ENCODE measurements around the gene CLCA1.

CLCA1 gene, protein sequence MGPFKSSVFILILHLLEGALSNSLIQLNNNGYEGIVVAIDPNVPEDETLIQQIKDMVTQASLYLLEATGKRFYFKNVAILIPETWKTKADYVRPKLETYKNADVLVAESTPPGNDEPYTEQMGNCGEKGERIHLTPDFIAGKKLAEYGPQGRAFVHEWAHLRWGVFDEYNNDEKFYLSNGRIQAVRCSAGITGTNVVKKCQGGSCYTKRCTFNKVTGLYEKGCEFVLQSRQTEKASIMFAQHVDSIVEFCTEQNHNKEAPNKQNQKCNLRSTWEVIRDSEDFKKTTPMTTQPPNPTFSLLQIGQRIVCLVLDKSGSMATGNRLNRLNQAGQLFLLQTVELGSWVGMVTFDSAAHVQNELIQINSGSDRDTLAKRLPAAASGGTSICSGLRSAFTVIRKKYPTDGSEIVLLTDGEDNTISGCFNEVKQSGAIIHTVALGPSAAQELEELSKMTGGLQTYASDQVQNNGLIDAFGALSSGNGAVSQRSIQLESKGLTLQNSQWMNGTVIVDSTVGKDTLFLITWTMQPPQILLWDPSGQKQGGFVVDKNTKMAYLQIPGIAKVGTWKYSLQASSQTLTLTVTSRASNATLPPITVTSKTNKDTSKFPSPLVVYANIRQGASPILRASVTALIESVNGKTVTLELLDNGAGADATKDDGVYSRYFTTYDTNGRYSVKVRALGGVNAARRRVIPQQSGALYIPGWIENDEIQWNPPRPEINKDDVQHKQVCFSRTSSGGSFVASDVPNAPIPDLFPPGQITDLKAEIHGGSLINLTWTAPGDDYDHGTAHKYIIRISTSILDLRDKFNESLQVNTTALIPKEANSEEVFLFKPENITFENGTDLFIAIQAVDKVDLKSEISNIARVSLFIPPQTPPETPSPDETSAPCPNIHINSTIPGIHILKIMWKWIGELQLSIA

DNA sequence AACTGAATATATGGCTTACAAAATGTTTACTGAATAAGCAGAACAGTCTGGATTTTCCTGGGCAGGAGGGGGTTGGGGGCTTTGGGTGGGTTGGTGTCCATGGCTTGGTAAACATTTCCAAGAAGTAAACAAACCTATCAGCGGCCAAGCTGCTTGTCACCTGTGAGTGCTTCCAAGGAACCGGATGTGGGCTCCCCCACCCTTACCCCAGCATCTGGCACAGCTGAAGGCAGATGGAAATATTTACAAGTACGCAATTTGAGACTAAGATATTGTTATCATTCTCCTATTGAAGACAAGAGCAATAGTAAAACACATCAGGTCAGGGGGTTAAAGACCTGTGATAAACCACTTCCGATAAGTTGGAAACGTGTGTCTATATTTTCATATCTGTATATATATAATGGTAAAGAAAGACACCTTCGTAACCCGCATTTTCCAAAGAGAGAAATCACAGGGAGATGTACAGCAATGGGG is at the start of gene CLCA1:
CLCA1 (plus strand) TSS at position 427 of the 477 bp plus-strand sequence; CDS start at position 472, 45 bp downstream.
- FAIRE-seq: no peak

DNA sequence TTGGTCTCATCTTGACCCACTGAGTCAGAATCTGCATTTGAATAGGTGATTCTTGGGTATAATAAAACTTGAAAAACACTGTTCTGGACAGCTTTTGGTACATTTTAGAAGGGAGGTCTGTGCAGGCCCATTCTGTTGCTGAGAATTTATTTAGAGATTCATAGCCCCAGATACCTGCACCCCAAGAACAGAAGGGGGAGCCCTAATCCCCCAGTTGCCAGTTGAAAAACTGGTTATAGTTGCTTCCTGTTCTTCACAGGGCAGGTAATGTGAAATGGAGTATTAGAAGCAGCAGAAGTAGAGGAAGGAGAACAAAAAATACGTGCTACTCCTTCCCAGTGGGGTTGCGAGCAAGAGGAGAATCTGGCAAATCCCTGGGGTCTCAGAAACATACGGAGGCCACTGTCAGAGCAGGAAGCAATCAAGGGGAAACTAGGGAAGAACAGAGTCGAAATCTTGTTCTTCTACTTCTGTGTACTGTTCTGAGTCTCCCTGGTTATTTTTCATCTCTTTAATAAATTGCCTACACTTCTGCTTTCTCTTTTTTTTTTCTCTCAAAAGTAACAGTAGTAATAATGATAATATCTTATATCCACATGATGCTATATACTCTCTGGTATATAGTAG is 49.3 kb upstream of the CLCA1 start:
- no peak for FAIRE-seq

DNA sequence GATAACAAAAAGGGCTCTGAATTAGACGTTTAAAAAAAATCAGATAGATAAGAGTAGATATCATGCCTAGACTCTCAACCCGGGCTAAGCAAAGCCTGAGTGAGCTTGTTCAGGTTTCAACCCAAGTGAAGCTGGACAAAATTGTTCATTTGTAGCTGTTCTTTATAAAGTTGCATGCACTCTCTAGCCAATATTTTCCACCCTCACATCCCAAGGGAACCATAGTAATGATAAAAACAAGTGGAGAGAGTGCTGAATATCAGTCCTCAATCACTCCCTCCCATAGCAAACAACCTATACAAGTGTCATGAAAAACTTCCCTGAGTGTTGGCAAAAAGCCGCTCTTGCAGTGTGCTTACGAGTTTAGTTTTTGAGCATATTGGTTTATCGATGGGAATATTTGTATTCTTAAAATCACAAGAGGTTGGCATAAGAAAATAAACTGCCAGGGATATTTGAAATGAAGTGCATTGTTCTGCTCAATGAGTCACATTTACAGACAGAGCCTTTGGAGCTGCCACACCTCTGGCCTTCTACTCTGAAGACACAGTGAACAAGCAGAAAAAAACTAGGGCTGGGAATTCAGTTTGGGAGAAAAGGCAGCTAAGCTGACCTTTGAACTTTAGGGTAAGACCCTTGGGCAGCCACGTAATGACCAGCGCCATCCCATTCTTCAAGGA is 47.0 kb upstream of the CLCA1 start:
- FAIRE-seq: no peak

DNA sequence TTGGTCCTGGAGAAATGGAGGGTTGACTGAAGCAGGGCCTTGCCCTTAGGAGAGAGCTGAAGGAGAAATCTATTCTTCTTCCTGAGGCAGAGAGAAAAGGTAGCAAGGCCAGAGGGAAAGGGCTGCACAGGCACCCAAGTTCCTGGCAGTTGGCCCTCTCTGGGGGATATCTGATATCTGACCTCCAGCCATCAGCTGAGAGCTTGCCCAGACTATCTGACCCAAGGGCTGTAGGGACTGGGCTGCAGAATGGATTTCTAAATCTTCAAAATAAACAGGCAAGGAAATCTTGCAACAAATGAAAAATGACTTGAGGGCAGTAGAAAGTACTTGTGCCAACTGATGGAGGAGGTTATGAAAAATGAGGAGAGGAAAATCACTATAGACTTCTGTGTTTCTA is 45.3 kb upstream of the CLCA1 start:
- FAIRE-seq: no peak

DNA sequence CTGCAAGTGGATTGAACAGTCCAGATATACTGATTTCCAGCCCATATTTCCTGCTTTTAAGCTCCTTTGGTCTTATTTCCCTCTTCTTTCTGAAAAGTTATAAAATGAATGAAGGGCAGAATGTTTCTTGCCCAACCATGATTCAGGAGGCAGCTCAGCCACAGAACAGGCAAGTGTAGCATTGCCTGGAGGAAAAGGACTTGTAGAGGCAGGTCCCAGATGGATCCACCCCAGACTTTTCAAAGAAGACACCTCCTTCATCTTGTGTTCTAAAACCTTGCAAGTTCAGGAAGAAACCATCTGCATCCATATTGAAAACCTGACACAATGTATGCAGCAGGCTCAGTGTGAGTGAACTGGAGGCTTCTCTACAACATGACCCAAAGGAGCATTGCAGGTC is 44.9 kb upstream of the CLCA1 start, which contains the start of gene CLCA2:
CLCA2 (plus strand) TSS at position 299 of the 400 bp plus-strand sequence; CDS start at position 376, 77 bp downstream.
- FAIRE-seq: no peak

DNA sequence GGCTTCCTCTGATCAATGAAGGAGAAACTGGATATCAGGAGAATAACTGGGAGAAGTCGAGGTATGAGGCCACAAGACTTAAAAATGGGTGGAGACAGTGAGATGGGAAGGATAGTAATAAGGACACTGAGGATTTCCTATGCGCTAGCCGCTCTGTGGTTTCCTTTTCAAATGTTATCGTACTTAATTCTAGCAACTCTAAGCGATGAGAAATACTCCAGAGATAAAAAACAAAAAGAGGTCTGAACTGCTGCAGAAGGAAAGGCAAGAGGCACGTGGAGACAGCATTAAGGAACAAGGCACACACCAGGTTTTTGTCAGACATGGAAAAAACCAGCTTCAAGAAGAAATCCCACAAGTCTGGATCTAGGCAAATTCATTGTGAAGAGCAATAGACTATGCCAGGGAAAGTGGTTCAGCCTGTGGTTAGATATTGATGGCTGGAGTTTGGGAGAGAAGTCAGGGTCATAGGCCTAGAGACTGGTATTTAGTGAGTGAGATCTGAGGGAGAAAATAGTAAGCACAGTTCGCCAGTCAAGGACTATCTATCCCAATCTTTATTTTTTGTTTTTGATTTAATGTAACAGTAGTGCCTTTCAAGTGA is 39.5 kb upstream of the CLCA1 start:
- no peak for FAIRE-seq

DNA sequence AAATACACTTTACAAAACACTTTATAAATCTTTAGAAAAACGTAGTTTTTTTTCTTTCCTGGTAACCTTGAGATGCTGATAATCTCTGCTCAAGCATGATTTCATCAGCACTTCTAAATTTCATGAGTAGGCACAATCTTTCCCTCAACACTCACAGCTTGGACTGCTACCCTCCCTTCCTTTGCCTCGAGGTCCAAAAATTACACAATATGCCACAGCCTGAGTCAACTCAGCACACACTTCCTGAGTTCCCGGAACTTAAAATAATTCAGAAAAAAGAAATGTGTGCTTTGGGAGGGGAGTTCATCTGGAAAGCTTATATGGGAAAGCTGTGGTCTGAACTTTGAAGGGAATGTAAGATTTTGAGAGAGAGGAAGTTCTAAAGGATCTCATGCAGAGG is 38.9 kb upstream of the CLCA1 start:
- no peak for FAIRE-seq

DNA sequence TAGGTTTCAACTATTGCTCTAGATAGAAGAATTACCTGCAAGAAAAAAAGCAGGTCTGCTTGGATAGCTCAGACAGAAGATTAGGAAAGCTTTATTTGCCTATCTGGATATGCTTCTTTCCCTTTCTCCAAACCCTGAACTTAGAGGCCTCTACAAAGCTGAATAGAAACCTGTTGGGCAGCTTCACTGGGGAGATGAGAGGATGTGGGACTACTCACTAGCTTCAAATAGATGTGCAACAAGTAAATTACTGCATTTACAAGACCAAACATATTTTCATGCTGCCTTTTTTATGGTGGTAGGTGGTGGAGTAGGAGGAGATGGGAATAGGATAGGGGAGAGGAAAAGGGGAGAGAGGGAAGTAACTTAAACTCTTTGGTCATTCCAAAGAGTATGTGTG is 38.4 kb upstream of the CLCA1 start:
- no peak for FAIRE-seq

DNA sequence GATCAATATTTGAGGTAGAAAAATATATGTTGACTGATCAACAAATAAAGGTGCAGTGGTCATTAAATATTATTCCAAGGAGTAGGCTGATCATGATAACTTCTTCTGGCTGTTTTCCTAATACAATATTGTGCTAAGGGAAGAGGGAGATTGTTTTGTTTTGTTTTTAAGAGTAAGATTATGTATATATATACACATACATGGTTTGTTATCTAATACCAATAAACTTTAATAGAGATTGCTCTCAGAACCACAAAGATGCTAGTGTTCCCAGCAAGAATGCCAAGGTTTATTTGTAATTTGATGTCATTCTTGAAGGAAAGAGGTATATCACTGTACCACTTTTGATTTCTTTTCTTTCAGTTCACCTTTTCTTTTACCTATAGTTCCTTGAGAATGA is 34.7 kb upstream of the CLCA1 start:
- FAIRE-seq: no peak

DNA sequence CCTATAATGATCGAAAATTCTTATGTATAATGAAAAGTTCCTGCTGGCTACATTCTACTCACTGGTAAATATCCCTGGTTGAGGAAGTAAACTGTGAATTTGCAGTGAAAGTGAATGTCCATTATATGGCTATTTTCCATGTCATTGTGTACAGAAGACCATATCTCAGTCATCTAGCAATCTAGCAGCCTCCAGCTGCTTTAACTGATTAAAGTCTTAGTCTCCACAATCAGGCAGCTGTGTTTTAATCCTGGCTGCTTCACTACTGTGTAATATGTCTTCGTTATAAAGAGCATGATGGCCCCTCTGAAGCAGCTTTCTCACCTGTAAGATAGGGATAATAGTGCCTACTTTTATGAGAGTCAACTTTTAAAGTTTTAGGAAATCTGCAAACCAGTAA is 33.4 kb upstream of the CLCA1 start:
- FAIRE-seq: no peak

DNA sequence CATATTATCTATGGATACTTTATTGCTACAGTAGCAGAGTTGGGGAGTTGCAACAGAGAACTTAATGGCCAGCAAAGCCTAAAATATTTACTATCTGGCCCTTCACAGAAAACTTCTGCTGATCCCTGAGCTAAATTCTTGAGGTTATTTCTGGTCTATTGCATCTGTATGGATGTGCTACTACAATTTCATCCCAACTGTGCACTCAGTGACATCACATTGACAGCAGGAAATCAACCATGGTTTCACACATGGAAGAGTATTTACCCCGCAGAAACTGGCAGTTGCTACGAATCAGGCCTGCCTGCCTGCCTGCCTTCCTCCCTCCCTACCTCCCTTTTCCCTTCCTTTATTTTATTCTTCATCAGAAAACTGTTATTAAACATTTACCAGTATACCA is 32.7 kb upstream of the CLCA1 start:
- no peak for FAIRE-seq

DNA sequence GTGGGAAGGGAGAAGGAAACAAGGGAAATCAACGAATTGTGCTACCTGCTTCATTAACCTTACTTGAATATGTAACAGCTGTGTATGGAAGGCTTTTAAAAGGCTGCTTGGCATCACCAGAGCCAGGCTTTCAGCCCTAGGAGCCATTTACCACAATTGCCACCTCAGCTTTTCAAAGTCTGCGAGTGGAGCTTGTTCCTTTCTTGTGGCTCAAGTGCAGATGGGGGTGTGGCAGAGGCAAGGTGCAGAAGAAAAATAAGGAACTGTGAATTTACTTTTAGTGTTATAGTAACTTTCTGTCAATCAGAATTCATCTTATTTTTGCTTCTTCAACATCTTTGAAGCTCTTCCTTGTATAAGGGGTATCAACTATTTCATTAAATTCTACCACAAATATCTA is 27.1 kb upstream of the CLCA1 start:
- no peak for FAIRE-seq

DNA sequence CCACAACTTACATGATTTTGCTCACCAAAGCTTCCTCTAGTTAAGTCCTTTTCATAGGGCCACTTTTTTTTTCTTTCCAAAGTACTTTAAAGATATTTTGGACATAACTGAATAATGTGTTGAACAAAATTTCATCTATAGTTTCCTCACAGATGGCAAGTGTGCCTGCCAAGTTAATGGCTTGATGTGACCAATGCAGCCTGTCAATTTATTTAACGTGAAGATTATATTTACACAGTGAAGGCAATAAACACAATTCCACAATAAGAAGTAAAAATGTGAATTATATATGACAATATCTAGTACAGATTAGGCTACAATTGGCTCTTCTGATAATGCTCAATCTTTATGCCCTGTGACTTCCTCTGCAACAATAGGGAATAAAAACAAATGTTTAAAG is 26.7 kb upstream of the CLCA1 start:
- no peak for FAIRE-seq

DNA sequence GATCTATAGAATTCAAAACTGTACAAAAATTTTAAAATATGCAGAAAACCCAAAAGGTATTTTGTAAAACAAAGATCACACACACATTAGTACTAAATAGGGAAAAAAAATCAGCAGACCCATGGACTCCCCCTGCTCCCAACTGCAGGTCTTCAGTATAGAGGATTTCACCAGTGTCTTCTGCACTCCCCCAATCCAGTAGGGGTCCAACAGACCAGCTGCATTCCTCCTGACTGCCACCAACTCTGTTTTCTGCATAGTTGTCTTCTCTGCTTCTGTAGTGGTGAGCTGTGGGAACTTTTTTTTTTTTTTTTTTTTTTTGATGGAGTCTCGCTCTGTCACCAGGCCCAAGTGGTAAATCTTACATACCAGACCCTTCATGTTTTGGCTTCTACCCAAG is 22.8 kb upstream of the CLCA1 start:
- FAIRE-seq: no peak

DNA sequence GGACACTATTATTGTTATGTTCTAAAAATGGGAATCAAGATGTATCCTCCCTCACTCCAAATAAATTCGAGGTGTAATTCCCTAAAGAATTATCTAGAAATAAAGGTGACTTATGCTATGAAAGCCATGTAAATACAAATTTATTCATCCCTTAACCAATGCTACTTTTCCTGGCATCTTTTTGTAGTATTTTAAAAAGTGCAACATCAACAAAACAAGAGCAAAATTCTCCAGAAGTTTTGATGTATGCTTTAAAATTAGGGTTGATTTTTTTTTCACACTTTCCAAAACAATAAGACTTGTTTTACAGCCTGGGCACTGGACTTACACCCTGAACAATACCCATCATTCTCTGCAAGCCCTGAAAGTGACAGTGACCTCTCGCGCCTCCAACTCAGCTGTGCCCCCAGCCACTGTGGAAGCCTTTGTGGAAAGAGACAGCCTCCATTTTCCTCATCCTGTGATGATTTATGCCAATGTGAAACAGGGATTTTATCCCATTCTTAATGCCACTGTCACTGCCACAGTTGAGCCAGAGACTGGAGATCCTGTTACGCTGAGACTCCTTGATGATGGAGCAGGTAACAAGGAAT is 21.4 kb upstream of the CLCA1 start:
- no peak for FAIRE-seq

DNA sequence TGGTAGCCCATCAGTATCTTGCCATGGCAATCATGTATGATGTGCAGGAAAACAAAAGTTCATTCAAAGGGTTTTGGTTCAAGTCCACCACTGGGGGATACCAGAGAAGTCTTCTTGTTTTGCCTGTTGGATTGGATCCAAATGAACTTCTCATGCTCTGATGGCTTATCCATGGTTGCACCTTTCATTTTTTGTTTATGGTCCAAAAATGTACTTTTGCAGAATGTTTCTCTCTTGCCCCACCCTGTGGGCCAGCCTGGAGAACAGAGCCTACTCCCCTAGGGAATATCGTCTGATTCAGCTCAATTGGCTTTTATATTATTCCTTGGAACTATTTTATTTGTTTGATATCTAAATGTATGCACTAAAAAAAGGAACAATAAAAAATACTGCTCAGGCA is 20.1 kb upstream of the CLCA1 start:
- FAIRE-seq: no peak

DNA sequence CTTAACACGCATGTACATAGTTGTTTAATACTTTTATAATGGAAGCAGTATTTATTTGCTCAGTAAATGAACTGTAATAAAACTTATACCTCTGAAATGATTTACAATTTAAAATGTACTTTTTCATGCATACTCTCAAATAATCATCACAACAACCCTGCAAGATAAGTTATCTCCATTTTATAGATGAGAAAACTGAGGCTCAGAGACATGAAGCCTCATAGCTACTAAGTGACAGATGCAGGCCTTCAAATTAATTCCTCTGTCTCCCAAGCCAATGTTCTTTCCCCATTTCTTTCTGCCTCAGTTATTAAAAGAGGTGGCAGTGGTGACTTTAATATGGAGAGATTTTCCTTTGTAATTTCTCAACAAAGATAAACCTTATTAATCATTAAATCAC is 19.6 kb upstream of the CLCA1 start:
- no peak for FAIRE-seq

DNA sequence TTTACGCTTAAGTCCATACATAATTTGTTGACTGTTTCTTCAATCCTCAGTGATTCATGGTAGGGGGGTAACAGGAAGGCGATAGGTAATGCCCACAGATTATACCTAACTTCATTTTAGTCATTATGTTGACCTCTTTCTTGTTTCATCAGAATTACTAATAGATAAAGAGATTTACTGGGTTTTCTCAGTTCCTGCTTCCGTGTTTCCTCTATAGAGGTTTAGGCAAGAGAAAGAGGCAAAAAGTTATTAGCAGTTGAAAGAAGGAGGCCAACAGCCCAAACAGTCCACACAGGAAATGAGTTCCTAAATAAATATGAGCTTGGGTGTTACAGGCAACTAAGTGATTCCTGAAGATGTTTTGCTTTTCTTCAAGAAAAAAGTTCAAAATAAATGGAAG is 17.9 kb upstream of the CLCA1 start:
- no peak for FAIRE-seq

DNA sequence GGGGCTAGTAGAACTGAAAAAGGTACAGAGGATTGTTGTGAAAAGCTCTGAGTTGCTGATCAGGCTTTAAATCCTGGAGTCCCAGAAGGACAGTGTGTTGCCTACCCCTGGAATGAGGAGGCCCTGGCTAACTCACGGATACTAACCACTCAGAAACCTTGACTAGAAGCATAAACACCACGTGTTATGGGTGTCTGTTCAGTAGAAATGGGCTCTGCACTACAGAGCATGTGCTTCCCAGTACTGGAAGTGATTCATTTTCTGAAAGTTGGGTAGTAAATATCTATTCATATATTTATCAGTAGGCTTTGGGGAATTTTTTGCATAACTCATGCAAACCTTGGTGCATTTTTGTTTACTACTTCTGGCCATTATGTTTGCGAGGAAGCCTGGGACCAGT is 15.1 kb upstream of the CLCA1 start:
- no peak for FAIRE-seq

DNA sequence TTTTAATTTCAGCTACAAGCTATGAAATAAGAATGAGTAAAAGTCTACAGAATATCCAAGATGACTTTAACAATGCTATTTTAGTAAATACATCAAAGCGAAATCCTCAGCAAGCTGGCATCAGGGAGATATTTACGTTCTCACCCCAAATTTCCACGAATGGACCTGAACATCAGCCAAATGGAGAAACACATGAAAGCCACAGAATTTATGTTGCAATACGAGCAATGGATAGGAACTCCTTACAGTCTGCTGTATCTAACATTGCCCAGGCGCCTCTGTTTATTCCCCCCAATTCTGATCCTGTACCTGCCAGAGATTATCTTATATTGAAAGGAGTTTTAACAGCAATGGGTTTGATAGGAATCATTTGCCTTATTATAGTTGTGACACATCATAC is 13.7 kb upstream of the CLCA1 start:
- FAIRE-seq: no peak

DNA sequence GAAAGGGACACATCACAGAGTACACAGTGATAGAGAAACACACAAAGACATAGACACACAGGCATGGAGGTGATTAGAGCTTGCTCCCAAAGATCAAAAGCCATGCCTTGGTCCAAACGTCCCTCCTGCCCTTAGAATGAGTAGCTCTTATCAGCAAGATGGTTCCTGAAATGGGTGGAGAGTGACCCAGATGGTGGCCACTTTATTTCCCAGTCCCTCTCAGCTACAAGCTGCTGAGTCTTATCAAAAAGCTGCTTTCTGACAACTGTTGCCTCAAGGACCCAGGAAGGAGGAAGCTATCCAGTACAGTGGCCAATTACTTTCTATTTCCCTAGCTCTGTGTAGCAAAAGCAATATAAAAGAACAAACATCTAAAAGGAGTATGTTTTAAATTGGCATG is 7.7 kb upstream of the CLCA1 start:
- no peak for FAIRE-seq

DNA sequence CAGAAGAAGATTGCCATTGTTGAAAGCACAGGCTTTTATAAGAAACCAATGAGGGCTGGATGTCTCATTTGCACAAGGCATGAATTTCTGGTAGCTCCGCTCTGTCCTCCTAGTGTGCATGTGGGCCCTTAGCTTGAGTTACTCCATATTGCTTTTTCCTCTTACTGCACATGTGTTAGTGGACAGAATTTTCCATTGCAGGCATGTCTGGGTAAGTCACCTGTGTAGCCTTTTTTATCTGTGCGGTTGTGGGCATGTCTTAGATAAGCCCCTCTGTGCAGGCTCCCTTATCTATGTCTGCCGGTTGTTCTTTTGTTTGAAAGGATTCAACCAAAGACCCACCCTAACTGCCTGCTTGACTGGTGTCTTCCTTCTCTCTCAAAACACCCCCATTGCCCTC is 7.2 kb upstream of the CLCA1 start:
- no peak for FAIRE-seq

Measured in A204.1 (cell line).